SK-N-SH treated with all-trans-retinoic acid at 6 μM for 48 hours (cell line): ENCODE results near the gene CDH22.

ENCODE experiments used
- ATAC-seq: fragments of 200-7000 bp; cut with Tn5 transposase; 3 replicates; pipeline ENCODE4 v1.9.1; 2020; ENCODE audit warnings: mild to moderate bottlenecking, moderate library complexity
- ARNTL ChIP-seq: fragments of 450-650 bp; formaldehyde crosslinking; IDR thresholded peaks from 2 replicates; pipeline ENCODE4 v1.5.0; 2020; ENCODE audit warnings: low read depth, mild to moderate bottlenecking, moderate library complexity, borderline replicate concordance
- BACH2 ChIP-seq: fragments of 250-450 bp; sonication (Bioruptor Pico); IDR thresholded peaks from 2 replicates; pipeline ENCODE4 v1.9.0; 2021; ENCODE audit warnings: mild to moderate bottlenecking, borderline replicate concordance
- CSDC2 ChIP-seq: fragments of 250-450 bp; sonication (Bioruptor Pico); IDR thresholded peaks from 2 replicates; pipeline ENCODE4 v1.5.0; 2020; ENCODE audit warnings: mild to moderate bottlenecking, moderate library complexity
- ESRRG ChIP-seq: fragments of 250-450 bp; sonication (Bioruptor Pico); IDR thresholded peaks from 2 replicates; pipeline ENCODE4 v1.6.1; 2021; ENCODE audit warnings: mild to moderate bottlenecking
- GLIS3 ChIP-seq: fragments of 250-450 bp; sonication (Bioruptor Pico); IDR thresholded peaks from 2 replicates; pipeline ENCODE4 v1.5.0; 2020; ENCODE audit warnings: mild to moderate bottlenecking, moderate library complexity
- ISL1 ChIP-seq: fragments of 250-450 bp; sonication (Bioruptor Pico); IDR thresholded peaks from 2 replicates; pipeline ENCODE4 v2.1.2; 2022; ENCODE audit warnings: mild to moderate bottlenecking, moderate library complexity
- OSR1 ChIP-seq: fragments of 250-450 bp; sonication (Bioruptor Pico); IDR thresholded peaks from 2 replicates; pipeline ENCODE4 v1.8.0; 2022; ENCODE audit warnings: moderate library complexity, mild to moderate bottlenecking, inconsistent platforms
- PPARA ChIP-seq: fragments of 250-450 bp; sonication (Bioruptor Pico); IDR thresholded peaks from 2 replicates; pipeline ENCODE4 v1.5.0; 2020; ENCODE audit warnings: mild to moderate bottlenecking, borderline replicate concordance
- RARB ChIP-seq: fragments of 250-450 bp; sonication (Bioruptor Pico); IDR thresholded peaks from 2 replicates; pipeline ENCODE4 v1.8.0; 2021; ENCODE audit warnings: mild to moderate bottlenecking, moderate library complexity
- SNAI2 ChIP-seq: fragments of 250-450 bp; sonication (Bioruptor Pico); IDR thresholded peaks from 2 replicates; pipeline ENCODE4 v1.5.0; 2020; ENCODE audit warnings: mild to moderate bottlenecking, moderate library complexity
- TCF4 ChIP-seq: fragments of 250-450 bp; sonication (Bioruptor Pico); IDR thresholded peaks from 2 replicates; pipeline ENCODE4 v1.8.0; 2021; ENCODE audit warnings: mild to moderate bottlenecking, moderate library complexity, borderline replicate concordance
- TOX ChIP-seq: fragments of 250-450 bp; sonication (Bioruptor Pico); IDR thresholded peaks from 2 replicates; pipeline ENCODE4 v1.8.0; 2021; ENCODE audit warnings: mild to moderate bottlenecking, moderate library complexity, borderline replicate concordance
- ZC3H10 ChIP-seq: fragments of 250-450 bp; sonication (Bioruptor Pico); IDR thresholded peaks from 2 replicates; pipeline ENCODE4 v1.5.1; 2021; ENCODE audit warnings: mild to moderate bottlenecking, moderate library complexity
- ZFP3 ChIP-seq: fragments of 250-450 bp; sonication (Bioruptor Pico); IDR thresholded peaks from 2 replicates; pipeline ENCODE4 v1.5.0; 2020; ENCODE audit warnings: mild to moderate bottlenecking, moderate library complexity
- ZFP30 ChIP-seq: fragments of 450-650 bp; formaldehyde crosslinking; IDR thresholded peaks from 2 replicates; pipeline ENCODE4 v1.5.0; 2022; ENCODE audit warnings: mild to moderate bottlenecking, moderate library complexity
- ZNF565 ChIP-seq: fragments of 450-650 bp; formaldehyde crosslinking; conservative IDR thresholded peaks from 2 replicates; pipeline ENCODE4 v1.5.0; 2020; ENCODE audit warnings: low read depth, mild to moderate bottlenecking, moderate library complexity
- ZNF70 ChIP-seq: fragments of 450-650 bp; formaldehyde crosslinking; IDR thresholded peaks from 2 replicates; pipeline ENCODE4 v1.5.0; 2020; ENCODE audit warnings: mild to moderate bottlenecking, moderate library complexity
- ZNF8 ChIP-seq: fragments of 450-650 bp; formaldehyde crosslinking; IDR thresholded peaks from 2 replicates; pipeline ENCODE4 v1.5.0; 2020; ENCODE audit warnings: mild to moderate bottlenecking, moderate library complexity
- TF ChIP-seq, protein P1 (sequence below): fragments of 250-450 bp; sonication (Bioruptor Pico); IDR thresholded peaks from 2 replicates; pipeline ENCODE4 v1.8.0; 2020; ENCODE audit warnings: mild to moderate bottlenecking, moderate library complexity, borderline replicate concordance
- TF ChIP-seq, protein P2 (sequence below): fragments of 250-450 bp; sonication (Bioruptor Pico); IDR thresholded peaks from 2 replicates; pipeline ENCODE4 v1.5.1; 2020; ENCODE audit warnings: low read depth, mild to moderate bottlenecking, moderate library complexity
- TF ChIP-seq, protein P3 (sequence below): fragments of 250-450 bp; sonication (Bioruptor Pico); IDR thresholded peaks from 2 replicates; pipeline ENCODE4 v1.5.1; 2021; ENCODE audit warnings: mild to moderate bottlenecking, moderate library complexity
- TF ChIP-seq, protein P4 (sequence below): fragments of 250-450 bp; sonication (Bioruptor Pico); IDR thresholded peaks from 2 replicates; pipeline ENCODE4 v1.5.0; 2020; ENCODE audit warnings: mild to moderate bottlenecking, moderate library complexity
- TF ChIP-seq, protein P5 (sequence below): fragments of 250-450 bp; sonication (Bioruptor Pico); IDR thresholded peaks from 2 replicates; pipeline ENCODE4 v1.8.0; 2021; ENCODE audit warnings: low read depth, mild to moderate bottlenecking, moderate library complexity, borderline replicate concordance

The CDH22 gene

DNA sequence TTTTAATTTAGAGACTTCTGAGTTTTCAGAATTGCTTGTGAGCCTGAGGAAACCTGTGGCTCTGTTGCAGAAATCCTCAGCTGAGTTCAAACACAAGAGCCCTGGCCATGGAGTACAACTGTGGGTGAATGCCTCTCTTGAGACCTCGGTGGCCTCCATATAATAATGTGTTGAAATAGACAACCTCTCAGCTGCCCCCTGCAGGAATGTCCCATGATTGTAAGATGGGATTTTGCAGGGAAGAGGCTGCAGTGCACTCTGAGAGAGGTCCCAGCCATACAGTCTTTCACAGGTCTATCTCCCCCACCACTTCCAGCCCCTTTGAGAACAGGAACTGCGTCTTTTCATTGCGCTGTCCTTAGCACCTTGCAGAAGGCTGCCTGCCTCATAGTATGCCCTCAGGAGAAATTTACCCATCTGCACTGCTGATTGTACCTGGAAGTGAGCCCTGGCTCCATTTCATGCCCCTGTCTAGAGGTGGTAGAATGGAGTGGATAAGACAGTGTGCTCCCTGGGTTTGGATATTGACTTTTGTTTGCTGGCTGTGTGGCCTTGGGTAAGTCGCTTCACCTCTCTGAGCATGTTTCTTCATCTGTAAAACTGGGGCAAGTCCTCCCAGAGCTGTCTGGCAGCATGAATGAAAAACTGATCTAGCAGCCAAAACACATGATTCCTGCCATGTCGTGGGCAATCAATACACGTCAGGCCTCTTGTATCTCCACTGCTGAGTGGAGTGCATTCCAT, 16.8 kb upstream of the CDH22 start:
- ATAC-seq: peak; percentile 92
- TF ChIP-seq SNAI2 (CRISPR knock-in tag) (no peak), ZNF565 (CRISPR knock-in tag) (no peak), PPARA (no peak), ZNF70 (CRISPR knock-in tag) (no peak), GLIS3 (no peak), ESRRG (CRISPR knock-in tag) (no peak), ISL1 (CRISPR knock-in tag) (no peak), TOX (CRISPR knock-in tag) (no peak), ZC3H10 (CRISPR knock-in tag) (no peak), RARB (CRISPR knock-in tag) (no peak), ZFP30 (CRISPR knock-in tag) (no peak), CSDC2 (no peak), TCF4 (CRISPR knock-in tag) (no peak), ZFP3 (CRISPR knock-in tag) (no peak), OSR1 (no peak)
- TF ChIP-seq, protein P1, sequence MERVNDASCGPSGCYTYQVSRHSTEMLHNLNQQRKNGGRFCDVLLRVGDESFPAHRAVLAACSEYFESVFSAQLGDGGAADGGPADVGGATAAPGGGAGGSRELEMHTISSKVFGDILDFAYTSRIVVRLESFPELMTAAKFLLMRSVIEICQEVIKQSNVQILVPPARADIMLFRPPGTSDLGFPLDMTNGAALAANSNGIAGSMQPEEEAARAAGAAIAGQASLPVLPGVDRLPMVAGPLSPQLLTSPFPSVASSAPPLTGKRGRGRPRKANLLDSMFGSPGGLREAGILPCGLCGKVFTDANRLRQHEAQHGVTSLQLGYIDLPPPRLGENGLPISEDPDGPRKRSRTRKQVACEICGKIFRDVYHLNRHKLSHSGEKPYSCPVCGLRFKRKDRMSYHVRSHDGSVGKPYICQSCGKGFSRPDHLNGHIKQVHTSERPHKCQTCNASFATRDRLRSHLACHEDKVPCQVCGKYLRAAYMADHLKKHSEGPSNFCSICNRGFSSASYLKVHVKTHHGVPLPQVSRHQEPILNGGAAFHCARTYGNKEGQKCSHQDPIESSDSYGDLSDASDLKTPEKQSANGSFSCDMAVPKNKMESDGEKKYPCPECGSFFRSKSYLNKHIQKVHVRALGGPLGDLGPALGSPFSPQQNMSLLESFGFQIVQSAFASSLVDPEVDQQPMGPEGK: no peak
- TF ChIP-seq, protein P2, sequence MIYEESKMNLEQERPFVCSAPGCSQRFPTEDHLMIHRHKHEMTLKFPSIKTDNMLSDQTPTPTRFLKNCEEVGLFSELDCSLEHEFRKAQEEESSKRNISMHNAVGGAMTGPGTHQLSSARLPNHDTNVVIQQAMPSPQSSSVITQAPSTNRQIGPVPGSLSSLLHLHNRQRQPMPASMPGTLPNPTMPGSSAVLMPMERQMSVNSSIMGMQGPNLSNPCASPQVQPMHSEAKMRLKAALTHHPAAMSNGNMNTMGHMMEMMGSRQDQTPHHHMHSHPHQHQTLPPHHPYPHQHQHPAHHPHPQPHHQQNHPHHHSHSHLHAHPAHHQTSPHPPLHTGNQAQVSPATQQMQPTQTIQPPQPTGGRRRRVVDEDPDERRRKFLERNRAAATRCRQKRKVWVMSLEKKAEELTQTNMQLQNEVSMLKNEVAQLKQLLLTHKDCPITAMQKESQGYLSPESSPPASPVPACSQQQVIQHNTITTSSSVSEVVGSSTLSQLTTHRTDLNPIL (CRISPR knock-in tag): no peak
- TF ChIP-seq, protein P3, sequence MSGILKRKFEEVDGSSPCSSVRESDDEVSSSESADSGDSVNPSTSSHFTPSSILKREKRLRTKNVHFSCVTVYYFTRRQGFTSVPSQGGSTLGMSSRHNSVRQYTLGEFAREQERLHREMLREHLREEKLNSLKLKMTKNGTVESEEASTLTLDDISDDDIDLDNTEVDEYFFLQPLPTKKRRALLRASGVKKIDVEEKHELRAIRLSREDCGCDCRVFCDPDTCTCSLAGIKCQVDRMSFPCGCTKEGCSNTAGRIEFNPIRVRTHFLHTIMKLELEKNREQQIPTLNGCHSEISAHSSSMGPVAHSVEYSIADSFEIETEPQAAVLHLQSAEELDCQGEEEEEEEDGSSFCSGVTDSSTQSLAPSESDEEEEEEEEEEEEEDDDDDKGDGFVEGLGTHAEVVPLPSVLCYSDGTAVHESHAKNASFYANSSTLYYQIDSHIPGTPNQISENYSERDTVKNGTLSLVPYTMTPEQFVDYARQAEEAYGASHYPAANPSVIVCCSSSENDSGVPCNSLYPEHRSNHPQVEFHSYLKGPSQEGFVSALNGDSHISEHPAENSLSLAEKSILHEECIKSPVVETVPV (CRISPR knock-in tag): no peak
- TF ChIP-seq, protein P4, sequence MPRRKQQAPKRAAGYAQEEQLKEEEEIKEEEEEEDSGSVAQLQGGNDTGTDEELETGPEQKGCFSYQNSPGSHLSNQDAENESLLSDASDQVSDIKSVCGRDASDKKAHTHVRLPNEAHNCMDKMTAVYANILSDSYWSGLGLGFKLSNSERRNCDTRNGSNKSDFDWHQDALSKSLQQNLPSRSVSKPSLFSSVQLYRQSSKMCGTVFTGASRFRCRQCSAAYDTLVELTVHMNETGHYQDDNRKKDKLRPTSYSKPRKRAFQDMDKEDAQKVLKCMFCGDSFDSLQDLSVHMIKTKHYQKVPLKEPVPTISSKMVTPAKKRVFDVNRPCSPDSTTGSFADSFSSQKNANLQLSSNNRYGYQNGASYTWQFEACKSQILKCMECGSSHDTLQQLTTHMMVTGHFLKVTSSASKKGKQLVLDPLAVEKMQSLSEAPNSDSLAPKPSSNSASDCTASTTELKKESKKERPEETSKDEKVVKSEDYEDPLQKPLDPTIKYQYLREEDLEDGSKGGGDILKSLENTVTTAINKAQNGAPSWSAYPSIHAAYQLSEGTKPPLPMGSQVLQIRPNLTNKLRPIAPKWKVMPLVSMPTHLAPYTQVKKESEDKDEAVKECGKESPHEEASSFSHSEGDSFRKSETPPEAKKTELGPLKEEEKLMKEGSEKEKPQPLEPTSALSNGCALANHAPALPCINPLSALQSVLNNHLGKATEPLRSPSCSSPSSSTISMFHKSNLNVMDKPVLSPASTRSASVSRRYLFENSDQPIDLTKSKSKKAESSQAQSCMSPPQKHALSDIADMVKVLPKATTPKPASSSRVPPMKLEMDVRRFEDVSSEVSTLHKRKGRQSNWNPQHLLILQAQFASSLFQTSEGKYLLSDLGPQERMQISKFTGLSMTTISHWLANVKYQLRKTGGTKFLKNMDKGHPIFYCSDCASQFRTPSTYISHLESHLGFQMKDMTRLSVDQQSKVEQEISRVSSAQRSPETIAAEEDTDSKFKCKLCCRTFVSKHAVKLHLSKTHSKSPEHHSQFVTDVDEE (CRISPR knock-in tag): no peak
- TF ChIP-seq, protein P5, sequence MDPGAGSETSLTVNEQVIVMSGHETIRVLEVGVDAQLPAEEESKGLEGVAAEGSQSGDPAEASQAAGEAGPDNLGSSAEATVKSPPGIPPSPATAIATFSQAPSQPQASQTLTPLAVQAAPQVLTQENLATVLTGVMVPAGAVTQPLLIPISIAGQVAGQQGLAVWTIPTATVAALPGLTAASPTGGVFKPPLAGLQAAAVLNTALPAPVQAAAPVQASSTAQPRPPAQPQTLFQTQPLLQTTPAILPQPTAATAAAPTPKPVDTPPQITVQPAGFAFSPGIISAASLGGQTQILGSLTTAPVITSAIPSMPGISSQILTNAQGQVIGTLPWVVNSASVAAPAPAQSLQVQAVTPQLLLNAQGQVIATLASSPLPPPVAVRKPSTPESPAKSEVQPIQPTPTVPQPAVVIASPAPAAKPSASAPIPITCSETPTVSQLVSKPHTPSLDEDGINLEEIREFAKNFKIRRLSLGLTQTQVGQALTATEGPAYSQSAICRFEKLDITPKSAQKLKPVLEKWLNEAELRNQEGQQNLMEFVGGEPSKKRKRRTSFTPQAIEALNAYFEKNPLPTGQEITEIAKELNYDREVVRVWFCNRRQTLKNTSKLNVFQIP (CRISPR knock-in tag): no peak

DNA sequence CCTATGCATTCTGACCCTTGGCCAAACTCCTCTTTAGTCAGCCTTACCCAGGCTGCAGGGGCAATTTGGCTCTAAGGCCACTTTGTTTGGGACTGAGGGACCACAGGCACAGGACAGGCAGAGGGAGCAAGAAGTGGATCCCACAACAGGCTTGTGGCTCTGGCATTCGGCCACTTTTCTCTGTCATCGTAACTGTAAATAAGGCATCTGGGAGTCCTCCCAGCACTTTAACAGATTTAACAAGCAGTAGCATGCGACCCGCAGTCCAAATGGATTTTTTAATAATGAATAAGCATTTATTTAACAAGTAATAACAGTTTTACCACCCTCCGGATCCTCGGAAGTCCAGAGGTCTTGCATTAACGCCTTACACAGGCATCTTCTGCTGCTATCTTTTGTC, 16.1 kb upstream of the CDH22 start:
- ATAC-seq: no peak
- TF ChIP-seq PPARA (no peak), ZFP3 (CRISPR knock-in tag) (no peak), ZNF565 (CRISPR knock-in tag) (no peak), ZC3H10 (CRISPR knock-in tag) (no peak), TCF4 (CRISPR knock-in tag) (no peak), OSR1 (no peak), ISL1 (CRISPR knock-in tag) (no peak), ZNF70 (CRISPR knock-in tag) (no peak), RARB (CRISPR knock-in tag) (no peak), SNAI2 (CRISPR knock-in tag) (no peak), ARNTL (no peak), TOX (CRISPR knock-in tag) (no peak), CSDC2 (no peak), BACH2 (CRISPR knock-in tag) (no peak), ESRRG (CRISPR knock-in tag) (no peak), ZFP30 (CRISPR knock-in tag) (no peak), ZNF8 (CRISPR knock-in tag) (no peak)
- TF ChIP-seq, protein P3 (CRISPR knock-in tag): no peak
- TF ChIP-seq, protein P1: no peak
- TF ChIP-seq, protein P5 (CRISPR knock-in tag): no peak
- TF ChIP-seq, all 23 proteins: peak for 0
